ENCODE data around the gene LRRC74B.
"Not testable (repeated sequence)": the region's sequence is repeated elsewhere in the genome, so short reads cannot be mapped to it uniquely, and the experiment has no call there.

LRRC74B gene

DNA sequence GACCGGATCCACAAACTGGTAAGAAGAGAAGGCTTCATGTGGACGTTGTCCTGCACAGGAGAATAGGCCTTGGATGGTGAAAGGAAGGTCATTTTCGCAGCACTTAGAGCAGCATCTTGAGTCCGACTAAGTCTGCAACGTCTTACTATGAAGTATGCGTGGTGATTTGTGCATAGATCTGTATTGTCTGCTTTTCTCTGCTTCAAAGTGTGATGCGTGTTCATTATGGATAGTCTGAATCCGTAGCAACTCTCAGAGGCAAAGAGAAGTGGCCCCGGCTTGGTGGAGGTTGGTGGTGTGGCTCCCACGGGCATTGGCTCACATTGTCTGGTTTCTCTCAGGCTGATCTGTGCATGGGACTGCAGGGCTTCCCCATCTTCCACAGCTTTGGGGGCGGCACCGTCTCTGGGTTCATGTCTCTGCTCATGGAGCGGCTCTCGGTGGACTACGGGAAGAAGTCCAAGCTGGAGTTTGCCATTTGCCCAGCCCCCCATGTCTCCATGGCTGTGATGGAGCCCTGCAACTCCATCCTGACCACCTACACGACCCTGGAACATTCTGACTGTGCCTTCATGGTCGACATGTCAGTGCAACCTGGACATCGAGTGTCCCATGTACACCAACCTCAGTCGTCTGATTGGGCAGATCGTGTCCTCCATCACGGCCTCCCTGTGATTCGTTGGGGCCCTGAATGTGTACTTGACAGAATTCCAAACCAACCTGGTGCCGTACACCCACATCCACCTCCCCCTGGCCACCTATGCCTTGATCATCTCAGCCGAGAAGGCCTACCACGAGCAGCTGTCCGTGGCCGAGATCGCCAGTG lies 21.5 kb downstream of the LRRC74B start:
- TF ChIP-seq CTCF (IDR thresholded peaks at IDR 0.05) = no peak
- no peak for DNase-seq
- intact Hi-C loops (cut with DNase I; ENCODE audit: low total_unique reads) = no loop called here
- Histone ChIP-seq H3K27ac (no peak overlapping the region), H3K36me3 (no peaks in the 10 kb centered on the region), H3K9me3 (no peaks in the 10 kb centered on the region), H3K4me1 (no peaks in the 10 kb centered on the region), H3K27me3 (peaks cover 0 to 10% of the 10 kb centered on the region in 2 donors), H3K4me3 (no peak overlapping the region)

DNA sequence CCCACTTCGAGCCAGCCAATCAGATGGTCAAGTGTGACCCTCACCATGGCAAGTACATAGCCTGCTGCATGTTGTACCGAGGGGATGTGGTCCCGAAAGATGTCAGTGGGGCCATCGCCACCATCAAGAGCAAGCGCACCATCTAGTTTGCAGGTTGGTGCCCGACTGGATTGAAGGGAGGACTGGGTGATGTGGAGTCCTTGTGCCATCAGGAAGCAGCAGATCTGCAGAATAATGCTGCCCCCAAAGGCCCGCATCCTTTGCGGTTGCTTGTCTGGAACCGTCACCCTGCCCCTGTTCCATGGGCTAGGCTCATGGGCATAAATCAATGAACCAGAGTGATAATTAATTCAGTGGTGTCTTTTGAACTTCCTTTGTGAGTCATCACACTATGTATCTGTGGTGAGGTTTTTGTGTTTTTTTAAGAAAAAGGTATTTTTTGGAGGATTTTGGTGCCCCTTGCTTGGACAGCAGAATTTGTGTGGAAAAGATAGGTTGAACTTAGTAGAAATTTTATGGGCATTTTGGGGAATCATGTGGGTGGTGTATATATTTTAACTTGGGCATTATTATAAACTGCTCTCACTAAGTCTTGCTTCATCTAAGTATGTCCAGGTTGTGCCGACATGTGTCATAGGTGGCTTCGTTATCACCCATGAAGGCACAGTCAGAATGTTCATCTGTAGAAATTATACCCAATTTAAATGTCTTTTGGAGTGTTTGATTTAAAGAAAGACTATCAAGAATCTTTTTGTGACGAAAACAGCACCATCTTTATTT lies 22.3 kb downstream of the LRRC74B start:
- H3K4me3 ChIP-seq = no peak overlapping the region
- no peaks in the 10 kb centered on the region for H3K36me3 ChIP-seq
- no peak for TF ChIP-seq CTCF (IDR thresholded peaks at IDR 0.05)
- peaks cover 0 to 10% of the 10 kb centered on the region in 2 donors for H3K27me3 ChIP-seq
- intact Hi-C loops (cut with DNase I; ENCODE audit: low total_unique reads) = no loop called here
- DNase-seq = no peak
- no peaks in the 10 kb centered on the region for H3K9me3 ChIP-seq
- no peaks in the 10 kb centered on the region for H3K4me1 ChIP-seq
- no peak overlapping the region for H3K27ac ChIP-seq

DNA sequence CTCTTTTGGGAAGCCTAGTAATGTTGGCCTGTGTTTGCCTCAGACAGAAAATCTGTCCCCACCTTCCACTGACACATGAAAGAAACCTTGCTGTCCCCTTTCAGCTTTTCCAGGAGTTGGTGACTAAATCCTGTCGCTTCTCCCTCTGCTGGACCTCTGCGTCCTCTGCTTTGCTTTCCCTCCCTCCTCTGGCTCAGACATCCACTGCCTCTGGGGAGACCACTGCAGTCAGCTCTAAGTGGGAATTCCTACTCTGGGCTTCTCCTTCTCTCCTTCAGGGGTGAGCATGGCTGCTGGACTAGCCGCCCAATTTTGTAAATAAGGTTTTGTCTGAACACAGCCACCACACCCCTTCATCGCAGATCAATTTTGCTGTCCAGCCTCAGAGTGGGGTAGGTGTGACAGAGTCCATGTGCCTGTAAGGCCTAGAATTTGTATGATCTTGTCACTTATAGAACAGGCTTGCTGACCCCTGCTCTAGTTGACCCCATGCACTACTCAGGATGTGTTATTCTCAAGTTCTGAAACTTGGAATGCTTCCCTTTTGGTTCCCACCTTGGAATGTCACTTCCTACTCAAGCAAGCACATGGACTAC lies 23.0 kb downstream of the LRRC74B start:
- no peak for DNase-seq
- no peak overlapping the region for H3K4me3 ChIP-seq
- peaks cover 0 to 10% of the 10 kb centered on the region in 2 donors for H3K27me3 ChIP-seq
- H3K9me3 ChIP-seq = no peaks in the 10 kb centered on the region
- no peaks in the 10 kb centered on the region for H3K4me1 ChIP-seq
- no peak for TF ChIP-seq CTCF (IDR thresholded peaks at IDR 0.05)
- H3K36me3 ChIP-seq = no peaks in the 10 kb centered on the region
- H3K27ac ChIP-seq = no peak overlapping the region
- intact Hi-C loops (cut with DNase I; ENCODE audit: low total_unique reads) = no loop called here

- Histone ChIP-seq H3K9me3 (no peaks in the 10 kb centered on the region), H3K4me3 (no peak overlapping the region), H3K36me3 (no peaks in the 10 kb centered on the region), H3K4me1 (no peaks in the 10 kb centered on the region), H3K27ac (no peak overlapping the region), H3K27me3 (peaks cover 0 to 10% of the 10 kb centered on the region in 2 donors)
- intact Hi-C loops (cut with DNase I; ENCODE audit: low total_unique reads) = no loop called here
- DNase-seq = no peak
- TF ChIP-seq CTCF (IDR thresholded peaks at IDR 0.05) = no peak
Observed at GRCh38 chr22:21069375-21069774, 23.6 kb downstream of the LRRC74B start.

DNA sequence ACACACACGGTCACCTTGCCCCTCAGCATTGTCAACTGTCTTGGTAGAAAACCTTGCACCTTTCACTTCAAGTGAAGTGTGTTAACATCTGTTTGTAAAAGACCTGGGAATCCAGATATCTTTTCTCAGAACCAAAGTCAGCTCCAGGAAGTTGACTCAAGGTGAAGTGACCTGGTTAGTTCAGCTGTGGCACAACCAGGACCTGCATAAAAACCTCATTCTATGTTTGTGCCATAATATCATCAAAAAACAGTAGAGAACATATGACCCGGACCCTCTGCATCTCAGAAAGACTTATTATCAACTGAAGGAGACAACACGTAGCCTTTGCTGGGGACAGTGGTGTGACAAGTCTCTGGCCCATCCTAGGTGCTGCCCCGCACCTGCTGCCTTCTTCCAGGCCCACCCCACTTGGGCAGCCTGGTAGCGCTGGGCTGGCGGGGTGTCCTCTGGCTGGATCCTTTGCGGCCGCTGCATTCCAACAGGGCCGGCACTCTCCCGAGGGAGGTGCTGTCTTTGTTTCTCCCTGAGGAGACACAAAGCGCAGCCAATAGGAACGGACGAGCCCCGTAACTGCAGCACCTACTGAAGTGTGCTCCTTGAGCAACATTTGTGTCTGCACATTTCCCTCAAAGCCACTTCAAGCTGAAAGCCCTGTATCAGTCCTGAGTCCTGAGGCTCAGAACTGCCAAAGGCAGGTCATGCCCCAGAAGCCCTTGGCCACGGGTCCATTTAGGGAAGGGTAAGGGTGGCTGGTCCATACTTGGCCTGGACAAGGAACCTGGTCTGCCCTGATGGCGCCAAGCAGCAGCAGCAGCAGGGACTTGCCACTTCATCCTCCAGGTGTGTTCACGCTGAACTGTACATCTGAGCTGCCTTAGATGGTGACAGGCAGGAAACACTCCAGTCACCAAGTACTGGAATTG lies 25.2 kb downstream of the LRRC74B start:
- intact Hi-C loops (cut with DNase I; ENCODE audit: low total_unique reads) = no loop called here
- Histone ChIP-seq H3K27me3 (peaks cover 0 to 4% of the 10 kb centered on the region in 2 donors), H3K27ac (no peak overlapping the region), H3K36me3 (no peaks in the 10 kb centered on the region), H3K4me3 (no peak overlapping the region), H3K9me3 (no peaks in the 10 kb centered on the region), H3K4me1 (no peaks in the 10 kb centered on the region)
- TF ChIP-seq CTCF (IDR thresholded peaks at IDR 0.05) = no peak
- DNase-seq = peak in 1 of 2 donors; percentile 53

DNA sequence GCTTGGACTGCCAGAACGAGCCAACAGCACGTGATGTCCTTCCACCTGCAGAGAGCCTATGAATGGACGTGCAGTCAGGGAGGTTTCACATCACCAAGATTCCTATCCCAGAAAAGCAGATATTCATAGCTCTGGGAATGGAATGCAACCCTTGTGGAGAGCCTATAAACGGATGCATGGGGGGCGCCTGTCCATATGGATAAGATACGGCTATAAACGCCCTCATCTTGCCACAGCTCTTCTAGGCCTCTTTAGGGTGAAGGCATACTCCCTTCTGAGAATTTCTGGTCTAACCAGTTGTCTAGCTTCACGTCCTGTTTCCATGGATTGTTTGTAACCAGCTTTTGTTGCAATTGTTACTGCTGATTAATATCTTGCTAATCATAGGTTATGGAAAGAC lies 26.1 kb downstream of the LRRC74B start:
- H3K9me3 ChIP-seq; H3K4me1 ChIP-seq; DNase-seq; H3K36me3 ChIP-seq; H3K4me3 ChIP-seq; intact Hi-C loops (cut with DNase I; ENCODE audit: low total_unique reads); H3K27me3 ChIP-seq; H3K27ac ChIP-seq: not testable (repeated sequence)
